ENCODE results near the gene HTT. TPM values are rescaled to one million over a fixed set of nuclear protein-coding genes. Genes with fewer than 3 reads are reported as not detected.

HTT gene
- polyA plus RNA-seq, 2 of the 4 experiments (the other 2 are of a cell fraction): 14.5 to 16.9 TPM

GRCh38 chr4:3127112-3127511, 52.6 kb downstream of the HTT start:
- DNase-seq (ENCODE audit: low read depth in 1 of 2, low spot score in 1 of 2) (no peak), ATAC-seq (no peak), FAIRE-seq (no peak)
- H3K27ac ChIP-seq: no peak overlapping the region
- no peaks in the 10 kb centered on the region for H3K9me3 ChIP-seq
- ChIA-PET CTCF (interaction anchor here (1.5 to 2.0 kb wide), 3 partner anchors 9 to 20 kb away, joined by 3 to 11 read pairs (median 5); no protein-coding TSS in a partner anchor), POLR2A (no interaction called here)
- H3K4me2 ChIP-seq: no peak overlapping the region
- no peaks in the 10 kb centered on the region for H3K4me1 ChIP-seq
- no peak overlapping the region for H3K4me3 ChIP-seq
- TF ChIP-seq RCOR1 (IDR thresholded peaks at IDR 0.05; ENCODE audit: low read depth, low read length): no peak
- TF ChIP-seq PBX3 (IDR thresholded peaks at IDR 0.05): no peak
- no peak for TF ChIP-seq HEYL (CRISPR knock-in tag; IDR thresholded peaks at IDR 0.05)
- TF ChIP-seq JUN (IDR thresholded peaks at IDR 0.05): no peak
- TF ChIP-seq EHF (CRISPR knock-in tag; IDR thresholded peaks at IDR 0.05): no peak
- TF ChIP-seq KDM1A (IDR thresholded peaks at IDR 0.05; ENCODE audit: low read depth): no peak
- TF ChIP-seq NPAS2 (CRISPR knock-in tag; IDR thresholded peaks at IDR 0.05; ENCODE audit: borderline replicate concordance): no peak
- TF ChIP-seq ZC3H11A (IDR thresholded peaks at IDR 0.05): no peak
- TF ChIP-seq EP300 (IDR thresholded peaks at IDR 0.05): no peak
- TF ChIP-seq REST (IDR thresholded peaks at IDR 0.05): no peak
- TF ChIP-seq SREBF2 (IDR thresholded peaks at IDR 0.05): no peak
- TF ChIP-seq CHD2 (IDR thresholded peaks at IDR 0.05; ENCODE audit: low read length, partially characterized antibody): no peak
- no peak for TF ChIP-seq TP53 (CRISPR knock-in tag; IDR thresholded peaks at IDR 0.05)
- no peak for TF ChIP-seq RFX5 (IDR thresholded peaks at IDR 0.05)
- no peak for TF ChIP-seq GATA3 (IDR thresholded peaks at IDR 0.05; ENCODE audit: borderline replicate concordance)
- no peak for TF ChIP-seq NFE2L2 (conservative IDR thresholded peaks at IDR 0.05; ENCODE audit: low read length)
- no peak for TF ChIP-seq ZFP36 (IDR thresholded peaks at IDR 0.05; ENCODE audit: borderline replicate concordance, partially characterized antibody)
- no peak for TF ChIP-seq CEBPB (IDR thresholded peaks at IDR 0.05)
- no peak for TF ChIP-seq ELK1 (IDR thresholded peaks at IDR 0.05; ENCODE audit: low read depth, low read length)
- WGBS (ENCODE audit: missing lambda C conversion rate): 97% methylated on average over 4 of the region's 7 CpGs

- no peak overlapping the region for H3K27ac ChIP-seq
- ChIA-PET POLR2A (no interaction called here), CTCF (interaction anchor here (1.5 to 2.0 kb wide), 3 partner anchors 8 to 21 kb away, joined by 3 to 11 read pairs (median 5); no protein-coding TSS in a partner anchor)
- H3K4me1 ChIP-seq: no peaks in the 10 kb centered on the region
- no peaks in the 10 kb centered on the region for H3K9me3 ChIP-seq
- FAIRE-seq (no peak), ATAC-seq (no peak), DNase-seq (ENCODE audit: low read depth in 1 of 2, low spot score in 1 of 2) (no peak)
- H3K4me3 ChIP-seq: no peak overlapping the region
- 100% methylated on average over 2 of the region's 2 CpGs for WGBS (ENCODE audit: missing lambda C conversion rate)
- no peak overlapping the region for H3K4me2 ChIP-seq
- TF ChIP-seq NPAS2 (CRISPR knock-in tag; IDR thresholded peaks at IDR 0.05; ENCODE audit: borderline replicate concordance): no peak
- no peak for TF ChIP-seq ZC3H11A (IDR thresholded peaks at IDR 0.05)
- no peak for TF ChIP-seq SMC3 (IDR thresholded peaks at IDR 0.05)
- no peak for TF ChIP-seq MAX (IDR thresholded peaks at IDR 0.05)
- no peak for TF ChIP-seq RFX5 (IDR thresholded peaks at IDR 0.05)
- no peak for TF ChIP-seq HOXB5 (CRISPR knock-in tag; IDR thresholded peaks at IDR 0.05)
- TF ChIP-seq MAFK (IDR thresholded peaks at IDR 0.05; ENCODE audit: partially characterized antibody): no peak
- no peak for TF ChIP-seq BCL3 (IDR thresholded peaks at IDR 0.05)
- no peak for TF ChIP-seq POLR2AphosphoS2 (conservative IDR thresholded peaks at IDR 0.05; ENCODE audit: low read length)
- no peak for TF ChIP-seq CHD2 (IDR thresholded peaks at IDR 0.05; ENCODE audit: low read length, partially characterized antibody)
- TF ChIP-seq EHMT2 (IDR thresholded peaks at IDR 0.05; ENCODE audit: low read depth): no peak
- no peak for TF ChIP-seq EP300 (IDR thresholded peaks at IDR 0.05)
- TF ChIP-seq HMGXB4 (CRISPR knock-in tag; IDR thresholded peaks at IDR 0.05; ENCODE audit: borderline replicate concordance): no peak
- no peak for TF ChIP-seq CTCF (IDR thresholded peaks at IDR 0.05)
Measured at GRCh38 chr4:3128058-3128457, 53.6 kb downstream of the HTT start.
